GM19328 (cell line): ENCODE data around the gene EDEM1.

Experiments used
- ATAC-seq: cut with Tn5 transposase; IDR thresholded peaks from one replicate; pipeline ENCODE4 v1.9.1; 2021; ENCODE audit warnings: mild to moderate bottlenecking, moderate library complexity; ENCODE audit not compliant: unreplicated experiment

The EDEM1 gene

GRCh38 chr3:5264093-5264600 is 76.6 kb downstream of the EDEM1 start:
- ATAC-seq, result no peak

GRCh38 chr3:5264896-5265770 is 77.6 kb downstream of the EDEM1 start:
- no peak for ATAC-seq

GRCh38 chr3:5267252-5267651 is 79.7 kb downstream of the EDEM1 start:
- no peak for ATAC-seq

GRCh38 chr3:5267889-5268288 is 80.4 kb downstream of the EDEM1 start:
- no peak for ATAC-seq
